Measurements from ENCODE around the gene NSDHL.

GRCh38 chrX:152876931-152877840 lies 46.3 kb downstream of the NSDHL start:
- TF ChIP-seq CTCF (IDR thresholded peaks at IDR 0.05; ENCODE audit: poor library complexity) (no peak), EZH2 (IDR thresholded peaks at IDR 0.05; ENCODE audit: borderline replicate concordance) (no peak), EZH2phosphoT487 (IDR thresholded peaks at IDR 0.05; ENCODE audit: low read depth, severe bottlenecking, unreplicated experiment) (no peak)

All from hepatocyte (in vitro differentiated cells).